OCI-LY1 (cell line): ENCODE data around the gene PLD1.

Source experiments
- H2AFZ ChIP-seq: fragments of 200-600 bp; sonication (generic), shearing (Covaris generic); 2 replicates; pipeline ENCODE4 v1.6.0; 2014; ENCODE audit warnings: antibody characterized with exemption, mild to moderate bottlenecking, low read length
- H3F3A ChIP-seq: fragments of 200-600 bp; sonication (generic), shearing (Covaris generic); 2 replicates; pipeline ENCODE4 v1.6.0; 2014; ENCODE audit warnings: mild to moderate bottlenecking, antibody characterized with exemption, low read length, moderate library complexity; ENCODE audit not compliant: insufficient read depth
- H3K27ac ChIP-seq: fragments of 200-600 bp; sonication (generic); 2 replicates; pipeline ENCODE4 v1.5.1; 2014; ENCODE audit warnings: low read length, mixed run types, mild to moderate bottlenecking, low read depth; ENCODE audit not compliant: poor library complexity, severe bottlenecking
- H3K27me3 ChIP-seq: fragments of 200-600 bp; sonication (generic); 2 replicates; pipeline ENCODE4 v1.6.0; 2014; ENCODE audit warnings: antibody characterized with exemption, mild to moderate bottlenecking, low read length, moderate library complexity; ENCODE audit not compliant: insufficient read depth
- H3K36me3 ChIP-seq: fragments of 200-600 bp; sonication (generic); 2 replicates; pipeline ENCODE4 v1.6.1; 2014; ENCODE audit warnings: mild to moderate bottlenecking, antibody characterized with exemption, low read length, moderate library complexity, mixed read lengths; ENCODE audit not compliant: insufficient read depth
- H3K4me1 ChIP-seq: fragments of 200-600 bp; sonication (generic); 2 replicates; pipeline ENCODE4 v1.5.1; 2014; ENCODE audit warnings: mild to moderate bottlenecking, low read length, moderate library complexity; ENCODE audit not compliant: insufficient read depth, severe bottlenecking
- H3K4me2 ChIP-seq: fragments of 200-600 bp; sonication (generic), shearing (Covaris generic); 2 replicates; pipeline ENCODE4 v1.6.1; 2014; ENCODE audit warnings: low read length
- H3K4me3 ChIP-seq: fragments of 200-600 bp; sonication (generic); 2 replicates; pipeline ENCODE4 v1.5.1; 2014; ENCODE audit warnings: low read length, low read depth, mild to moderate bottlenecking, mixed read lengths; ENCODE audit not compliant: poor library complexity, severe bottlenecking
- H3K79me2 ChIP-seq: fragments of 200-600 bp; shearing (Covaris generic); 2 replicates; pipeline ENCODE4 v1.6.1; 2016; ENCODE audit warnings: mixed run types, low read length, mixed read lengths; ENCODE audit not compliant: insufficient read depth
- H3K9ac ChIP-seq: fragments of 200-600 bp; sonication (generic), shearing (Covaris generic); 2 replicates; pipeline ENCODE4 v1.6.1; 2014; ENCODE audit warnings: mild to moderate bottlenecking, low read length, mixed read lengths
- H3K9me2 ChIP-seq: fragments of 200-600 bp; sonication (generic), shearing (Covaris generic); 2 replicates; pipeline ENCODE4 v1.6.1; 2014; ENCODE audit warnings: low read depth, mild to moderate bottlenecking, low read length, mixed read lengths
- H3K9me3 ChIP-seq: fragments of 200-600 bp; shearing (Covaris generic); 2 replicates; pipeline ENCODE4 v1.6.1; 2014; ENCODE audit warnings: low read length, mixed read lengths
- H4K20me1 ChIP-seq: fragments of 200-600 bp; sonication (generic), shearing (Covaris generic); 2 replicates; pipeline ENCODE4 v1.6.0; 2016; ENCODE audit warnings: mild to moderate bottlenecking, low read length; ENCODE audit not compliant: insufficient read depth
- CTCF ChIP-seq: fragments of 200-600 bp; sonication (generic), shearing (Covaris generic); IDR thresholded peaks from 2 replicates; pipeline ENCODE4 v1.5.1; 2017; ENCODE audit warnings: mild to moderate bottlenecking, antibody characterized with exemption, low read length, moderate library complexity, mixed read lengths
- EZH2 ChIP-seq: fragments of 200-600 bp; sonication (generic), shearing (Covaris generic); IDR thresholded peaks from 2 replicates; pipeline ENCODE4 v1.8.0; 2017; ENCODE audit warnings: borderline replicate concordance, mixed run types, mild to moderate bottlenecking, antibody characterized with exemption, low read length, moderate library complexity, mixed read lengths

PLD1 gene

GRCh38 chr3:171678971-171679492 lies 131.3 kb downstream of the PLD1 start:
- Histone ChIP-seq H3K9me2 (no peaks in the 10 kb centered on the region), H3K27ac (no peak overlapping the region), H3K79me2 (no peaks in the 10 kb centered on the region), H3F3A (no peaks in the 10 kb centered on the region), H3K4me2 (no peak overlapping the region), H2AFZ (no peak overlapping the region), H3K9me3 (no peaks in the 10 kb centered on the region), H3K9ac (no peak overlapping the region), H3K4me1 (no peaks in the 10 kb centered on the region), H3K27me3 (no peaks in the 10 kb centered on the region), H3K4me3 (no peak overlapping the region), H3K36me3 (no peaks in the 10 kb centered on the region), H4K20me1 (no peaks in the 10 kb centered on the region)
- TF ChIP-seq EZH2: no peak
- no peak for TF ChIP-seq CTCF

GRCh38 chr3:171677706-171678105 lies 132.6 kb downstream of the PLD1 start:
- no peaks in the 10 kb centered on the region for H3K36me3 ChIP-seq
- H3K27ac ChIP-seq: no peak overlapping the region
- no peaks in the 10 kb centered on the region for H3K9me3 ChIP-seq
- no peak overlapping the region for H3K9ac ChIP-seq
- no peak overlapping the region for H3K4me2 ChIP-seq
- H2AFZ ChIP-seq: no peak overlapping the region
- H3K4me1 ChIP-seq: no peaks in the 10 kb centered on the region
- no peaks in the 10 kb centered on the region for H3K27me3 ChIP-seq
- TF ChIP-seq CTCF (no peak), EZH2 (no peak)
- no peaks in the 10 kb centered on the region for H3K79me2 ChIP-seq
- no peaks in the 10 kb centered on the region for H3K9me2 ChIP-seq
- H3K4me3 ChIP-seq: no peak overlapping the region
- H4K20me1 ChIP-seq: no peaks in the 10 kb centered on the region
- H3F3A ChIP-seq: no peaks in the 10 kb centered on the region

GRCh38 chr3:171676601-171677175 lies 133.6 kb downstream of the PLD1 start:
- no peaks in the 10 kb centered on the region for H3K27me3 ChIP-seq
- no peak overlapping the region for H3K4me3 ChIP-seq
- no peaks in the 10 kb centered on the region for H3K9me3 ChIP-seq
- no peak overlapping the region for H2AFZ ChIP-seq
- no peak overlapping the region for H3K4me2 ChIP-seq
- no peak for TF ChIP-seq CTCF
- no peak for TF ChIP-seq EZH2
- no peak overlapping the region for H3K27ac ChIP-seq
- no peaks in the 10 kb centered on the region for H3F3A ChIP-seq
- H3K4me1 ChIP-seq: no peaks in the 10 kb centered on the region
- H3K9me2 ChIP-seq: no peaks in the 10 kb centered on the region
- H3K79me2 ChIP-seq: no peaks in the 10 kb centered on the region
- no peaks in the 10 kb centered on the region for H4K20me1 ChIP-seq
- H3K36me3 ChIP-seq: no peaks in the 10 kb centered on the region
- no peak overlapping the region for H3K9ac ChIP-seq
